ENCODE results near the gene PCNX3.
A peak's percentile ranks its signal among the peaks of the same experiment; 100 is the strongest.

DNA sequence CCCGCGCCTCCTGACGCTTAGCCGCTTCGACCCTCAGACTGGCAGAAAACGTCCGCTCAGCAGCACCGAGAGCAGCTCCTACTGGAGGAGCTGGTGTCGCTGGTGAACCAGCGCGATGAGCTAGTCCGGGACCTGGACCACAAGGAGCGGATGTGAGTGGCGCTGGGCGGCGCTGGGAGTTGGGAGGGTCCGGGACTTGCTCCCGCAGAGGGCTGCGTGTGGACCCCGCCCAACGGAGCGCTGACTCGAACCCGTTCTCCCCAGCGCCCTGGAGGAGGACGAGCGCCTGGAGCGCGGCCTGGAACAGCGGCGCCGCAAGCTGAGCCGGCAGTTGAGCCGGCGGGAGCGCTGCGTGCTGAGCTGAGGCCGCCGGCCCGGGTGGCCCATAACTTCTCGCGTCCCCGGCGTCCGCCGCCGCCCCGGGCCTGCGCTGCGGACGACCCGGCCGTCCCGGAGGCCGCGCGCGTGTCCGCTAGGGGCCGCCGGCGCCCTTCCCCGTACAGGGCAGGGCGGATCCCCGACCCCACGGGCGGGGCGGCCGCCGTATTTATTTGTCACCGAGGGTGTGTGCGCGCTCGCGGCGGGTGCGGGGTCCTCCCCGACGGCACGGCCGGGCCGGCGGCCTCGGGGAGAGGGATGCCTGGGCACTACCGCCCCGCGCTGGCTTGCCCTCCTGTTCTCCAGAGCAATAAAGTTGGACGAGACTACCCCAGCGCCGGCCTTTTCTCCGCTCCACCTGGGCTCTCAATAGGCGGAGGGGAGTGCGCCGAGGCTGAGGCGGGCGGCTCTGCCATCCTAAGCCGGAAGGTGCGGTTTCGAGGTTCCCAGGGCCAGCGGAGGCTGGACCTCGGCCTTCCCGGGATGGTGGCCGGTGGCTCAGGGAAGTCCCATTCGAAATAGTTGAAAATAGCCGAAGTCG, 23.4 kb upstream of the PCNX3 start:
- TF ChIP-seq, protein P1, sequence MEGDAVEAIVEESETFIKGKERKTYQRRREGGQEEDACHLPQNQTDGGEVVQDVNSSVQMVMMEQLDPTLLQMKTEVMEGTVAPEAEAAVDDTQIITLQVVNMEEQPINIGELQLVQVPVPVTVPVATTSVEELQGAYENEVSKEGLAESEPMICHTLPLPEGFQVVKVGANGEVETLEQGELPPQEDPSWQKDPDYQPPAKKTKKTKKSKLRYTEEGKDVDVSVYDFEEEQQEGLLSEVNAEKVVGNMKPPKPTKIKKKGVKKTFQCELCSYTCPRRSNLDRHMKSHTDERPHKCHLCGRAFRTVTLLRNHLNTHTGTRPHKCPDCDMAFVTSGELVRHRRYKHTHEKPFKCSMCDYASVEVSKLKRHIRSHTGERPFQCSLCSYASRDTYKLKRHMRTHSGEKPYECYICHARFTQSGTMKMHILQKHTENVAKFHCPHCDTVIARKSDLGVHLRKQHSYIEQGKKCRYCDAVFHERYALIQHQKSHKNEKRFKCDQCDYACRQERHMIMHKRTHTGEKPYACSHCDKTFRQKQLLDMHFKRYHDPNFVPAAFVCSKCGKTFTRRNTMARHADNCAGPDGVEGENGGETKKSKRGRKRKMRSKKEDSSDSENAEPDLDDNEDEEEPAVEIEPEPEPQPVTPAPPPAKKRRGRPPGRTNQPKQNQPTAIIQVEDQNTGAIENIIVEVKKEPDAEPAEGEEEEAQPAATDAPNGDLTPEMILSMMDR (IDR thresholded peaks at IDR 0.05), result peak in 2 of 5 experiments; percentile 14 to 25
- peak in 1 of 2 donors; percentile 21 for TF ChIP-seq POLR2A (IDR thresholded peaks at IDR 0.05)
- TF ChIP-seq EP300 (IDR thresholded peaks at IDR 0.05), result no peak
